Esophagus muscularis mucosa (tissue), 4 donors: ENCODE results near the gene DYNLT2.

Source experiments
- EP300 ChIP-seq: sonication (generic); formaldehyde crosslinking; IDR thresholded peaks from one replicate; pipeline ENCODE4 v1.6.1; 2017; ENCODE audit warnings: antibody characterized with exemption
- POLR2AphosphoS5 ChIP-seq, 2 donors: sonication (generic); formaldehyde crosslinking; IDR thresholded peaks; one replicate each; pipeline ENCODE4 v1.6.1; 2017; ENCODE audit warnings: antibody characterized with exemption in 2 of 2
- TF ChIP-seq, protein P1 (sequence below), 3 experiments: fragments of 200-600 bp in 2 of 3; fragments of 450-650 bp in 1 of 3; sonication (generic) in 2 of 3; IDR thresholded peaks; one replicate each; pipeline ENCODE4 v1.5.1; 2017 to 2019; ENCODE audit warnings: antibody characterized with exemption in 3 of 3, mild to moderate bottlenecking in 2 of 3, moderate library complexity in 1 of 3

DNA sequence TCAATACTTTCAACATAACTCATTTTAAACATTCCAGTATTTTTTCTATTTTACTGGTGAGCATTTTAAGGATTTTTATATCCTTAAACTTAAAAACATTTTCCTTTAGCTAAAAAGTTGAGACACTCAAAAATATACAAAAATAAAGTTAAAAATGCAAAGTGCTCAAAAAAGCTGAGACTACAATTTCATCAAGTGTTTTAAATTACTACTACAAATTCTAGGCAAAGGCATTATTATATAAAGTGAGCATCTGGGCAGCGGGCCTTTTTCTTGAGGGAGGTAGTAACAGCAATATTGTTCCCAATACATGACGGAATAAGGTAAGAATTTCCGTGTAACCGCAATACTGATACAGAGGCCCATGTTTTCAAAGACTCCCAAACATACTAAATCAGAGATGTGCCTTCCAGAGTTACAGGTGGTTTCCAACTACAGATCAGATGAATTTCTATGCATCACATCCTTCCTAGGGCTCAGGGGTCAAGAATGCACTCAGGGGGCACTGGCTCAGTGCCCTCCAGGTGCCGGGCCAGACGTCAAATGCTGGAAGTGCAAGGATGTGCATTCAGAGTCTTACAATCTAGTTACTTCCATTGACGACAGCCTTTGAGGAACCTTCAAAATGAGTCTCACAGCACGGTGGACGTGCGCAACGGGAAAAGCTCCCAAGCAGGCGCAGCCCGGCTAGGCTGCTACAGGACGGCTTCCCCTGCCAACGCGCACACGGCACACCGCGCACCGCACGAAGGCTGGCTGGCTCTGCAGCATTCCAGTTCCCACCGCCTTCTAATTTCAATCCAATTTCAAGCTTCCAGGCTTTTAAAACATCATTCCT lies 28.8 kb downstream of the DYNLT2 start:
- TF ChIP-seq, protein P1, sequence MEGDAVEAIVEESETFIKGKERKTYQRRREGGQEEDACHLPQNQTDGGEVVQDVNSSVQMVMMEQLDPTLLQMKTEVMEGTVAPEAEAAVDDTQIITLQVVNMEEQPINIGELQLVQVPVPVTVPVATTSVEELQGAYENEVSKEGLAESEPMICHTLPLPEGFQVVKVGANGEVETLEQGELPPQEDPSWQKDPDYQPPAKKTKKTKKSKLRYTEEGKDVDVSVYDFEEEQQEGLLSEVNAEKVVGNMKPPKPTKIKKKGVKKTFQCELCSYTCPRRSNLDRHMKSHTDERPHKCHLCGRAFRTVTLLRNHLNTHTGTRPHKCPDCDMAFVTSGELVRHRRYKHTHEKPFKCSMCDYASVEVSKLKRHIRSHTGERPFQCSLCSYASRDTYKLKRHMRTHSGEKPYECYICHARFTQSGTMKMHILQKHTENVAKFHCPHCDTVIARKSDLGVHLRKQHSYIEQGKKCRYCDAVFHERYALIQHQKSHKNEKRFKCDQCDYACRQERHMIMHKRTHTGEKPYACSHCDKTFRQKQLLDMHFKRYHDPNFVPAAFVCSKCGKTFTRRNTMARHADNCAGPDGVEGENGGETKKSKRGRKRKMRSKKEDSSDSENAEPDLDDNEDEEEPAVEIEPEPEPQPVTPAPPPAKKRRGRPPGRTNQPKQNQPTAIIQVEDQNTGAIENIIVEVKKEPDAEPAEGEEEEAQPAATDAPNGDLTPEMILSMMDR (IDR thresholded peaks at IDR 0.05): no peak
- TF ChIP-seq POLR2AphosphoS5 (IDR thresholded peaks at IDR 0.05): peak in 1 of 2 donors; percentile 37
- TF ChIP-seq EP300: no peak
